Mesangial cell (primary cell): Measurements from ENCODE around the gene TNRC6C. TPM values are rescaled to one million over a fixed set of nuclear protein-coding genes. Genes with fewer than 3 reads are reported as not detected.

Experiments
- total RNA-seq: library from RNA; depleted of rRNA; stranded (reverse); fragments of >200 nt; gene quantifications from 2 replicates; pipeline ENCODE4 v1.2.3, GENCODE V29; 2015

The TNRC6C gene
- total RNA-seq, result 3.4 and 5.1 TPM in 2 replicates

DNA sequence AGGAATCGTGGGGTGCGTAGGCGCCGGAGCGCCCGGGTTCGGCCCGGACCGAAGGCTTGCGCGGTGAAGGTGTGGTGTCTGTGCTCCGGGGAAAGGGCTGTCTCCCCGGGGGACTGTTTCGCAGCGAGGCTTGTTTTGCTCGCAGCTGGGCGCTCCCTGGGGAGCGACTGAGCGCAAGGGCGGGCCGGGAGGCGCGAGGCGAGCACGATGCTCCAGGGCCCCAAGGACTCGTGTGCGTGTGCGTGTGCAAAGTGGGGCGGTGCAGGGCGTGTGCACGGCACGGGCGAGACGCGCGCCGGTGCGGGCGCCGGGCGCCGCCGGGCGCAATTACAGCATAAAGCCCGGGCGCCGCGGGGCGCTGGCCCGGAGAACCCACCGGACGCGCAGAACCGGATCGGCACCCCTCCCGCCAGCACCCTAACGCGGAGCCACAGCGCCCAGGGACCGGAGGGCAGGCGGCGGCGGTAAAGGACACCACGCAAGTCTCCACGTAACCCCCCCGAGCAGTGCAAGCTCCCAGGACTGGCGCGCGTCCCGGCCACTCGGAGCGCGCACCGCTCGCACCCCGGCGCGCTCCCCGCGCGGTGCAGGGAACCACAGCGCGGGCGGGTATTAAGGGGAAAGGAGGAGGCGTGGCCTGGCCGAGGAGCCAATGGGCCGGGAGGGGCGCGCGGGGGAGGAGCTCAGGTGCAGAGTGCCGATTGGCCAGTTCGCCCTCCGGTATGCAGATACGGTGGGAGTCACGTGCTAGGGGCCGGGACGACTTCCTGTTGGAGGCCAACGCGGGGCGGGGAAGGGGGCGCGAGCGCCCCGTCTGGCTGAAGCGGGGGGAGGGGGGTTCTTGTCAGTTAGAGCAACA lies at the start of gene TNRC6C:
Gene TNRC6C, plus strand, starts transcription at position 847 of the 859 bp plus-strand sequence. CDS start 45,504 bp downstream, outside the sequence.

DNA sequence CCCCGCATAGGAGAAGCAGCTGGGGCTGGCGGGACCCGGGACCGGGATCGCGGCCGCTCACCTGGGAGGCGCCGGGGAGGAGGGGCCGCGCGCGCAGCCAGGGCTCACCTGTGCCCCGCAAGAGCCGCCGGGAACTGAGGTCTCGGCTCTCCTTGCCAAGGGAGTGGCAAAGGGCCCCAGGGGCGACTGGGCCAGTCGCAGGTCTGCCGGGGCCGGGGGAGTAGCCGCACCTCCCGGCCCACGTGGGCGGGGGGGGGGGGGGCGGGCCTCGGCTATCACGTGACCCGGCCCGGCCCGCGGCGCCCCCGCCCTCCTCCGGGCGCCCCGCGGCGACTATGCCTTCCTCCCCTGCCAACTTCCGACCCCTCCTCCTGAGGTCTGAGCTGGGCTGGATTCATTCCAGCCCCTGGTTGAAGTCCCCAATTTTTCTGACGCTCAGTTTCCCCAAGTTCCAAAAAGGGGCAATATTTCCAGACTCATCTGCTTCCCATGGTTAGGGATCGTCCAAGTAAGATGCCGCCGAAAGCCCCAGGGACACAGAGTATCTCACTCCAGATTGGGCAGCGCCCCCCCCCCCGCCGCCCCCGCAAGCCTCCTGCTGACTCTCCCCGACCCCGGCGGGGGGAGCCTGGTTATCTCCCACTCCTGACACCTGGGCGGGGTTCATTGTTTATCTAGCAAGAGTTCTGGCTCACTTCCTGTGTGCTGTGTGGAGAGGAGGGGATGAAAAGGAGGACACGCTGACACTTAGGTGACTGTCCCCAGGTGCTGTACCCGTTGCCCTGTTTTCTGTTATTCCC lies 170.2 kb downstream of the TNRC6C start, which contains the start of gene TMC6:
Gene TMC6, minus strand, starts transcription at position 205 of the 800 bp plus-strand sequence. CDS start 1,923 bp downstream, outside the sequence.

DNA sequence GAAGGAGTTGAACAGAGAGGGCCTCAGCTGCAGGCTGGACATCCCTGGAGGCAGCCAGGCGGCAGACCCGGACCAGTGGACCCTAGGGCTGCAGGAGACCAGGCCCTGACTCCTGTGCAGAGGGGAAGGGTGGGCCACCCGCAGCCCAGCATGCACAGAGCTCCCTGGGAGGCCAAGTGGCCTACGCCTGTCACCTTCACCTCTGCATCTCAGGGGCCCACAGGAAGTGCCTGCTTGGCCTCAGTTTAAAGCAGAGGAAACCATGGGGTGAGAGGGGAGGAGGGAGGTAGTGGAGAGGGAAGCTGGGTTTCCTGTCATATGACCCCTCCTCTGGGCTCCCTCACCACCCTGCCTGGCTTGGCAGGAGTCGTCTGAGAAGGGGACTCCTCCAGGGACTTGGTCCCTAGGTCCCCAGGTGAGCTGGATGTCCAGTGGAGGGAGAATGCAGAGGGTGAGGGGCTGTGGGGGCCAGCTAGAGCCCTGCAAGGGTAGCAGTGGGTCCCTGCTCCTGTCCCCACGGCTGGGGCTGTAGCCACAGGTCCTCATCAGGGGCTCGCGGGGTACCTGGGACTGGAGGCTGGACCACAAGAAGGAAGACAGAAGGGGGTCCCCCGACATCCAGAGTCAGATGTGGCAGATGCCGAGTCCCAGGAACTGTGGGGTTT lies 172.1 kb downstream of the TNRC6C start, which contains the start of gene TMC8:
Gene TMC8, plus strand, starts transcription at position 335 of the 665 bp plus-strand sequence. CDS start 818 bp downstream, outside the sequence.

Other genes starting within 250 kb of the TNRC6C start
- gene TMC6, start 170.1 kb downstream of the TNRC6C start, total RNA-seq, result 18.4 and 33.7 TPM in 2 replicates
- under 0.01 TPM in 1 of 2 replicates, not detected in the other for gene TMC8, start 172.1 kb downstream of the TNRC6C start, total RNA-seq
- not detected in 2 replicates for gene C17orf99, start 187.7 kb downstream of the TNRC6C start, total RNA-seq
- gene SYNGR2, start 209.9 kb downstream of the TNRC6C start, total RNA-seq, result 59.3 and 93.6 TPM in 2 replicates
- gene TK1, start 228.3 kb downstream of the TNRC6C start, total RNA-seq, result 23.7 and 256 TPM in 2 replicates
- gene AFMID, start 228.7 kb downstream of the TNRC6C start, total RNA-seq, result 25.7 and 34.5 TPM in 2 replicates